ENCODE data around the gene DCAF15.

GRCh38 chr19:13975870-13976269, 23.6 kb downstream of the DCAF15 start:
- TF ChIP-seq POLR2A (IDR thresholded peaks at IDR 0.05) (no peak), CTCF (IDR thresholded peaks at IDR 0.05) (no peak), EP300 (IDR thresholded peaks at IDR 0.05) (no peak)

All from gastroesophageal sphincter (tissue), 3 donors.